Stimulated activated CD8-positive, alpha-beta memory T cell treated with anti-CD3 and anti-CD28 coated beads, Interleukin-2, amount 100 ng/mL, for 1 hour (primary cell): ENCODE data around the gene KRT222.

Experiments
- DNase-seq, 2 donors: peaks; one replicate each; pipeline ENCODE4 v3.0.0-alpha.2; 2020; ENCODE audit warnings: low read depth in 2 of 2

Gene KRT222

GRCh38 chr17:40664582-40665333, at the start of gene KRT222:
Gene KRT222, minus strand, starts transcription at chr17:40665177. Its CDS starts 78 bp downstream, at chr17:40665099.
- no peak for DNase-seq

GRCh38 chr17:40714473-40714872, 49.5 kb upstream of the KRT222 start:
- no peak for DNase-seq

- DNase-seq, result no peak
Observed at GRCh38 chr17:40707745-40708144, 42.8 kb upstream of the KRT222 start.

- DNase-seq, result no peak
Observed at GRCh38 chr17:40705584-40705983, 40.6 kb upstream of the KRT222 start.

DNA sequence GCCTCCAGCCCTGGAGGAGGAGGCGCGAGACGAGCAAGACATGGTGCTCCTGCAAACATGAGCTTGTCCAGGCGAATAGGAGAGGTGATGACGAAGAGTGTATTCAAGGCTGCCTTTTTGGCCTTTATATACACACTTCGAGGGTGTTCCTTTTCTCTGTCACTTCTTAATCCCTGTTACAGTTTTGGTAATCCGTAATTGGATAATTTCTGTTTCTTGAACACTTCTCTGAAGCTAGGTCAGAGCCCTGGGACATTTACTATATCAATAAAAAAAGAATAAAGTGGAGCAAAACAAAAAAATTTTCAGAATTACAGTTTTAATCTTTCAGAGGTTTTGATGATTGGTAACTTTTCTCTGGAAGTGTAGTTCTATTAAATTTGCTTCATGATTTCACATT, 38.7 kb upstream of the KRT222 start, which contains the start of gene KRT24:
KRT24 (minus strand) TSS at position 101 of the 400 bp plus-strand sequence; CDS start at position 42, 59 bp downstream.
- no peak for DNase-seq

GRCh38 chr17:40702271-40702670, 37.3 kb upstream of the KRT222 start:
- no peak for DNase-seq

DNA sequence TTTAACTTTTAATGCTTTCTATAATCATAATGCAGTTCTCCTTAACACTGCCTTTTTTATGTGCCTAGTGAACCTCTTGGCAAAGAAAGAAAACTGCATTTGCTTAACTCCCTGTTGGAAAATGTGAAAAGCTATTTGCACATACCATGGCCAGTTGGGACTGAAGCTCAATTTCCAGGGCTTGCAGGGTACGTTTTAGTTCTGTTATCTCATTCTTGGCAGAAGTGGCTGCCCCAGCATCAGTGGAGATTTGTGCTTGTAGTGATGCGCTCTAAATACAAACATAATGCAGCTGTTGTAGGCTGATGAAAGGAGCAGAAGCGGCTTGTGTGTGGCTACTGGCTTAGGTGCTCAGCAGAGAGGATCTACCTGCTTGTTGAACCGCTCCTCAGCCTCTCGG, 34.9 kb upstream of the KRT222 start:
- DNase-seq, result no peak

- DNase-seq, result no peak
Observed at GRCh38 chr17:40699371-40699770, 34.4 kb upstream of the KRT222 start.

GRCh38 chr17:40697297-40697696, 32.3 kb upstream of the KRT222 start:
- no peak for DNase-seq

GRCh38 chr17:40696651-40697072, 31.7 kb upstream of the KRT222 start:
- DNase-seq, result no peak

DNA sequence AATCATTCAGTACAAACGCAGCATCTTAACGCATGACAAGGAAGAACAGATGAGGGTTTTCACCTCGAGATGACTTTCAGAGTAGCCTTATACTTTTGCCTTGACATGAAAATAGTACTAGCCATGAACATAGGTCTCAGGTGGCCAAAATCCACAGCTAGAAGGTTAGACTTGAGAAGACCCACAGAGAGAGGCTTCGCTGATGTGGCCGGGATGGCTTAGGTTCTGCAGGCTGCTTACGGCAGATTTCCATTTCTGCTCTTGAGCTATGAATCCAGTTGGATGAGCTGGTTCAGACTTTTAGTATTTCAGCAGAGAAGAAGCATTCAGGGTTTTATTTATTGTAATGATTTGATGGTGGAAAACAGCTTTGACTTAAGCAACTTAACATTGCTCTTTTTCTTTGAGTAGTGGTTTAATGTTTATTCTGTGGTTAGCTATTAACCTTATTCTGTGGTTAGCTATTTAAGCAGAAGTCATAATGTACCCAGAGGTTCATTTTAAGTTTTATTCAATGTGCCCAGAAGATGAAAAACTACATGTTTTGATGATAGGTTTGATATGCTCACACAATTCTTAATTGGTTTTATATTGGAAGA, 31.0 kb upstream of the KRT222 start:
- DNase-seq, result no peak

- DNase-seq, result no peak
Observed at GRCh38 chr17:40694584-40694983, 29.6 kb upstream of the KRT222 start.

DNA sequence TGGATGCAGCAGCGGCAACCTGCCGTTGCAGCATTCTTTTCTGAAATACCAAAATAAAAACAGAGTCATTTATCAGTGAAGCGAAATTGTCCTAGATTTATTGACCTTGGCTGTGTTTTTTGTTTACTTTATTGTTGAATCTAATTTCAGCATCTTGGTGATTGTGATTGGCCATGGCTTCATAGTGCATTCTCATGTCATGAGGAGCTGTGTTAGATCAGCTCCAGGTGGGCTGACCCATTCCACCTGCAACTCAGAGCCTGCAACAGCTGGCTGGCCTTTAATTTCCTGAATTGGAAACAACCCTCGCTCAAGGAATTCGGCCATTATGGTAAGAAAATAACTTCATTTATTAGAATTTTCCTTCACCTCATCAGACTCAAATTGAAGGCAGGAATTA, 22.1 kb upstream of the KRT222 start:
- no peak for DNase-seq

DNA sequence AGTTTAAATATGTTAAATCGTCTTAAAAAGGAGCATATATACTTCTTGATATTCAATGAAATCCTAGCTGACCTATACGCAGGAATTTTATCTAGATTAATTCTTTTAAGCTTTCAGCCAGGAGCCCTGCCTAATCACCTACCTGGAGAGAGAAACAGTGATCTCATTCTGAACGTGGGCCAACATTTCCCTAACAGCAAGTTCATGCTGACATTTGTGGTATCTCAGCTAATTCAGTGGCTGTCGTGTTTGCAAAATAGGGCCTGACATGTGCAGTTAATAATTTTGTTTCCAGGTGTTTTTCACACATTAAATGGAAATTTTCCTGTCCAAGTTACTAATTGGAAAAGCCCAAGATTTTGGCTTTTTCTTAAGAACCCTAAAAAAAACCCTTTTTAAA, 21.2 kb upstream of the KRT222 start:
- no peak for DNase-seq

GRCh38 chr17:40680998-40681397, 16.0 kb upstream of the KRT222 start:
- no peak for DNase-seq

DNA sequence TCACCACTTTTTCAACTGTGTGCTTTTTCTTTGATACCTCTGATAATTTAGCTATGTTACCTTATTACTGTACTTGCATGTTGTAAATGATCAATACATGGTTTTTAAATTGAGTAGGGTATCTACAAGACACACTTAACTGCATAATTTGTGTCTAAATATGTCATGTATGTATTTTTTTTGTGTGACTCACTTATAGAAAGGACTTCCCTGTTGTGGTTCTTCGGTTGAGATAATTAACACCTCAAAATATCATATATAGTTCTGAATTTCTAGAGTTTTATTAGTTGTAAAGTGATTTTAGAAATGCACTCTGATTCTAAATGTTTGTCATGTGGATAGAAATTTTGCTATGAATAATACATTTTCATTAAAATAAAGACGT, 14.5 kb upstream of the KRT222 start:
- no peak for DNase-seq

DNA sequence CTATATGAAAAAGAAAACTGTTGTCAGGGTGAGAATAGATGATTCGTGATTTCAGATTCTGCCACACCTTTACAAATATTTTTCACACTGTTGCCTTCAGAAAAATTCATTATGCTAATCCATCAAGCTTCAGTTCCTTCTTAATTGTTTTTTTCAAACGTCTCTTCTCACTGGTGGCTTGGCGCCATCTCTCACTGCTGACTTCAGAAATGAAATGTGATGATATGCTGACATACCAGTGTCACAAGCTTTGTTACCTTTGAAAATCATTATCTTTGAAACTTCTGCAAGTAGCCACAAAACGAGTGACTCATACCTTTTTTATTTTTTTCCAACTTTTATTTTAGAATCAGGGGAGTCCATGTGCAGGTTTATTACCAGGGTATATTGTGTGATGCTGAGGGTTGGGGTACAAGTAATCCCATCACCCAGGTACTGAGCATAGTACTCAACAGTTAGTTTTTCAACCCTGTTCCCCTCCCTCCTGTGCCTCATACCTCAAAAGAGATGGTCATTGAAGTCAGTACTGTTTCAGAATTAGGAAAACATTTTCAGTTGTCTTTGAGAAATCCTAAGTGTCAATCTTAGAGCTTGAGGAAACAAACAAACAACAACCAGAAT, 14.0 kb upstream of the KRT222 start:
- DNase-seq, result no peak

GRCh38 chr17:40675905-40676304, 10.9 kb upstream of the KRT222 start:
- no peak for DNase-seq

- DNase-seq, result no peak
Observed at GRCh38 chr17:40672654-40673053, 7.7 kb upstream of the KRT222 start.

DNA sequence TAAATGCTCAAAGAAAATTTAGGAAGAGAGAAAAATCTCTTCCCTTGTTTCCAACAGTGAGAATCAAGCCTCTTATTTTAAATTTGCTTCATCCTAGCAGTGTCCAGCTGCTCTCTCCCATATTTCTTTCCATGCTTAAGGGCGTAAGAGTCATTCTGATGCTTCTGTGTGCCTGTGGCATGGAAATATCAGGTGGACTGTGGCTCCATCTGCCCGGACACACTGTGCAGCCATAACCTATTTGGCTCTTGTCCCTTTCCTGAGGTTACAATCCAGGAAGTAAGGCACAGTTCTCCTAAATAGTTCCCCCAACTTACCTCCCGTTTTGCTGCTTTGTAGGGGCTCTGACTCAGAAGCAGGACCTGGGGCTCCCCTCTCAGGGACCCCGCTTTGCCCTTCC, 6.3 kb upstream of the KRT222 start:
- DNase-seq, result no peak

DNA sequence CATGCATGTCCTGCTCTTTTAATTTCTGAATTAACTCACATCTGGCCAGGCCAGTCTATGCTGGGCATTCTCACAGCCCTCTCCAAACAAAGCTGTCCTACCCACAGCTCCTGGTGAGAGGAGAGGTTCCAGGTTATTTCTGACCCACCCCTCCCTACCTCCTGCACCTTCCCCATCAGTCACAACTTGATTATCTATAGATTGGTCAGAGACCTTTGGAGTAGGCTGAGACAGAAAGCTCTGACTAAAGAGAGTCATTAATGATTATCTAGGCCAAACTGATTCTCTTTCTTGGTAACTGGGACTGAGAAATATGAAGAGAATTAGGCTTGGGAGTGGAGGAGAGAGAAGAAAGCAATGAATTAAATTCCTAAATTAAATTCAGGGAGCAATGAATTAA, 1.4 kb upstream of the KRT222 start:
- DNase-seq, result no peak

DNA sequence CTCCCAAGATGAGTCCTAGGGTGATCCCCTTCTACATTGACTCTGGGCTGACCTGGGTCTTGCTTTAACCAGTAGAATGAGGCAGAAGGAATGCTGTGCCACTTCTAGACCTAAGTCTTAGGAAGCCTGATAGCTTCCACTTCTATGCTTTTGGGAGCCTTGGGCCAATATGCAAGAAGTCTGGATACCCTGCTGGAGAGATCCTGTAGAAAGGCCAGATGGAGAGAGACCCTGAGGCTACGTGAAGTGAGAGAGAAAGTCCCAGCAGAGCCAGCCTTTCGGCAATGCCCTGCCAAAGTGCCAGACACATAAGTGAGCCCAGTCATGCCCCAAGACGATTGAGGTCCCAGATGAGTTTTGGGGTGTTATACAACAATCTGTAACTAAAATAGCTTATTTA, 1.7 kb downstream of the KRT222 start:
- DNase-seq, result no peak

DNA sequence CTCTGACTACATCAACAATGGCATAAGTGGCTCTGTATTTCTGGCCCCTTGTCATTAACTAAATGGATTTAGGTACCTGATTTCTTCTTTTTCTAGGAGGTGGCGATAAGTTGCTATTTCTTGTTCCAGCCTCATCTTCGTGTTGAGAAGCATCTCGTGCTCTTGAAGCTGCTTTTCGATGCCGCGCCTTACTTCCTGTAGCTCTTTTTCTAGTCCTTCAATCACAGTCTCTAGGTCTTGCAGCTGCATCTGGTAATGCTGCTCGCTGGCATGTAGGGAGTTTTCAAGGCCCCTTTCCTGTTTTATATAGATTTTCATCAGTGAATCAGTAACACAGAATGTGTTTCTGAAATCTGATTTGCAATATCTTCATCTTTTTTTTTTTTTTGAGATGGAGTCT, 5.1 kb downstream of the KRT222 start:
- no peak for DNase-seq
